SK-N-SH (cell line): ENCODE results near the gene MAP1LC3B. TPM values are rescaled to one million over a fixed set of nuclear protein-coding genes. Genes with fewer than 3 reads are reported as not detected.

Experiments used
- CTCF ChIA-PET: fragments of 300-600, 350-600 bp; formaldehyde crosslinking; extraction: SDS; loops from one replicate; lab custom pipeline; 2021; lab: Yijun Ruan, JAX
- POLR2A ChIA-PET: fragments of 350-600 bp; sonication (Branson Sonifier 250); formaldehyde crosslinking; extraction: SDS; loops from one replicate; lab custom pipeline; 2020; ENCODE audit warnings: antibody characterized with exemption, inconsistent platforms; lab: Yijun Ruan, JAX
- DNase-seq: peaks from one replicate; pipeline ENCODE4 v3.0.0; 2012
- H2AFZ ChIP-seq: fragments of 200-600 bp; sonication (generic); 2 replicates; pipeline ENCODE4 v1.8.1; 2016; ENCODE audit warnings: antibody characterized with exemption, mild to moderate bottlenecking, low read depth
- H3F3A ChIP-seq: fragments of 200-600 bp; sonication (generic); replicated peaks from 2 replicates; pipeline ENCODE3; 2016; ENCODE audit warnings: antibody characterized with exemption, mild to moderate bottlenecking; ENCODE audit not compliant: insufficient read depth
- H3K27ac ChIP-seq, 2 experiments: fragments of 200-500 bp in 1 of 2; fragments of 200-600 bp in 1 of 2; sonication (Bioruptor generic) in 1 of 2; sonication (generic), shearing (Covaris generic) in 1 of 2; 2 replicates each; pipeline versions ENCODE4 v1.5.1 to v1.6.1; 2014 to 2016; ENCODE audit warnings: low read depth in 2 of 2, inconsistent platforms in 1 of 2, low read length in 1 of 2, mild to moderate bottlenecking in 1 of 2, mixed read lengths in 1 of 2
- H3K27me3 ChIP-seq: fragments of 200-600 bp; sonication (generic), shearing (Covaris generic); 2 replicates; pipeline ENCODE4 v1.6.1; 2016; ENCODE audit warnings: mixed run types; ENCODE audit not compliant: insufficient read depth
- H3K36me3 ChIP-seq, 2 experiments: fragments of 200-500 bp in 1 of 2; fragments of 200-600 bp in 1 of 2; sonication (Bioruptor generic) in 1 of 2; sonication (generic) in 1 of 2; replicated peaks in 1 of 2; 2 replicates each; pipeline versions ENCODE3 to v1.5.1; 2014 to 2016; ENCODE audit warnings: low read length in 1 of 2, mild to moderate bottlenecking in 1 of 2; ENCODE audit not compliant: insufficient read depth in 2 of 2, control insufficient read depth in 1 of 2
- H3K4me1 ChIP-seq, 2 experiments: fragments of 200-500 bp in 1 of 2; fragments of 200-600 bp in 1 of 2; sonication (Bioruptor generic) in 1 of 2; sonication (generic), shearing (Covaris generic) in 1 of 2; 2 replicates each; pipeline versions ENCODE4 v1.5.1 to v1.6.1; 2014 to 2016; ENCODE audit warnings: low read depth in 1 of 2, low read length in 1 of 2, mixed run types in 1 of 2; ENCODE audit not compliant: insufficient read depth in 2 of 2, control insufficient read depth in 1 of 2
- H3K4me2 ChIP-seq: fragments of 200-600 bp; sonication (generic), shearing (Covaris generic); 2 replicates; pipeline ENCODE4 v1.6.1; 2017; ENCODE audit warnings: mixed run types
- H3K4me3 ChIP-seq, 2 experiments: fragments of 200-500 bp in 1 of 2; fragments of 200-600 bp in 1 of 2; sonication (Bioruptor generic) in 1 of 2; sonication (generic), shearing (Covaris generic) in 1 of 2; 2 replicates each; pipeline versions ENCODE4 v1.5.1 to v1.8.1; 2014 to 2016; ENCODE audit warnings: low read depth in 2 of 2, inconsistent platforms in 1 of 2, low read length in 1 of 2, mild to moderate bottlenecking in 1 of 2, mixed read lengths in 1 of 2, moderate library complexity in 1 of 2
- H3K79me2 ChIP-seq: fragments of 200-600 bp; sonication (generic); 2 replicates; pipeline ENCODE4 v1.8.1; 2017; ENCODE audit warnings: mild to moderate bottlenecking; ENCODE audit not compliant: insufficient read depth
- H3K9ac ChIP-seq: fragments of 200-600 bp; sonication (generic); 2 replicates; pipeline ENCODE4 v1.6.1; 2017; ENCODE audit warnings: mixed run types
- H3K9me2 ChIP-seq: fragments of 200-600 bp; sonication (generic); 2 replicates; pipeline ENCODE4 v1.6.1; 2017; ENCODE audit warnings: mixed run types
- H3K9me3 ChIP-seq: fragments of 200-600 bp; sonication (generic); 2 replicates; pipeline ENCODE4 v1.6.1; 2017; ENCODE audit warnings: mixed run types, mild to moderate bottlenecking, moderate library complexity
- H4K20me1 ChIP-seq: fragments of 200-600 bp; sonication (generic); 2 replicates; pipeline ENCODE4 v1.6.1; 2017; ENCODE audit warnings: mild to moderate bottlenecking, mixed run types; ENCODE audit not compliant: insufficient read depth
- CTCF ChIP-seq: fragments of 200-600 bp; sonication (generic); IDR thresholded peaks from 2 replicates; pipeline ENCODE4 v1.6.1; 2017; ENCODE audit warnings: antibody characterized with exemption, mild to moderate bottlenecking, moderate library complexity
- ELF1 ChIP-seq: IDR thresholded peaks from 2 replicates; pipeline ENCODE4 v1.4.0; 2012
- EP300 ChIP-seq, 2 experiments: IDR thresholded peaks; 2 replicates each; pipeline versions ENCODE4 v1.4.0 to v1.6.1; 2012; ENCODE audit warnings: borderline replicate concordance in 1 of 2, low read depth in 1 of 2, low read length in 1 of 2
- FOXJ3 ChIP-seq: sonication (generic); formaldehyde crosslinking; IDR thresholded peaks from 2 replicates; pipeline ENCODE4 v1.5.1; 2020; ENCODE audit warnings: mild to moderate bottlenecking, missing genetic modification reagents
- GATA2 ChIP-seq: sonication (generic); formaldehyde crosslinking; IDR thresholded peaks from 2 replicates; pipeline ENCODE4 v1.5.0; 2020; ENCODE audit warnings: mild to moderate bottlenecking, missing genetic modification reagents
- MEF2A ChIP-seq: IDR thresholded peaks from 2 replicates; pipeline ENCODE4 v1.4.0; 2012; ENCODE audit warnings: low read depth, borderline replicate concordance
- MXI1 ChIP-seq: IDR thresholded peaks from 2 replicates; pipeline ENCODE4 v1.6.1; 2012; ENCODE audit warnings: mild to moderate bottlenecking, low read depth, low read length, improper control_type of control experiment
- NFIC ChIP-seq: IDR thresholded peaks from 2 replicates; pipeline ENCODE4 v1.4.0; 2012; ENCODE audit warnings: borderline replicate concordance
- RFX5 ChIP-seq: IDR thresholded peaks from 2 replicates; pipeline ENCODE4 v1.6.1; 2012; ENCODE audit warnings: mild to moderate bottlenecking, improper control_type of control experiment, low read length
- SIN3A ChIP-seq: IDR thresholded peaks from 2 replicates; pipeline ENCODE4 v1.6.1; 2012; ENCODE audit warnings: low read depth, mild to moderate bottlenecking, low read length, moderate library complexity, borderline replicate concordance
- SMC3 ChIP-seq: IDR thresholded peaks from 2 replicates; pipeline ENCODE4 v1.6.1; 2012; ENCODE audit warnings: low read depth, low read length, improper control_type of control experiment
- TAF1 ChIP-seq: IDR thresholded peaks from 2 replicates; pipeline ENCODE4 v1.6.1; 2012; ENCODE audit warnings: low read depth, mild to moderate bottlenecking, low read length, moderate library complexity, borderline replicate concordance
- USF2 ChIP-seq: fragments of 150-350 bp; IDR thresholded peaks from 2 replicates; pipeline ENCODE4 v1.6.1; 2017; ENCODE audit warnings: antibody characterized with exemption, low read length, low read depth, borderline replicate concordance
- WGBS: methylation state at CpG from one replicate; pipeline ENCODE4 v1.1.6; 2017; ENCODE audit warnings: low lambda C conversion rate; 5-methylcytosine and 5-hydroxymethylcytosine counted together
- polyA plus RNA-seq, 3 experiments: library from polyadenylated mRNA; depleted of rRNA; stranded (reverse); fragments of >200 nt; gene quantifications; 2 replicates each; pipeline ENCODE4 v1.2.3, GENCODE V29; 2012
- TF ChIP-seq, protein P1 (sequence below): IDR thresholded peaks from 2 replicates; pipeline ENCODE4 v1.4.0; 2012; ENCODE audit warnings: low read depth
- TF ChIP-seq, protein P2 (sequence below): IDR thresholded peaks from 2 replicates; pipeline ENCODE4; 2012

The MAP1LC3B gene
- polyA plus RNA-seq, 1 of the 3 experiments (the other 2 are of a cell fraction): 33.7 TPM

DNA sequence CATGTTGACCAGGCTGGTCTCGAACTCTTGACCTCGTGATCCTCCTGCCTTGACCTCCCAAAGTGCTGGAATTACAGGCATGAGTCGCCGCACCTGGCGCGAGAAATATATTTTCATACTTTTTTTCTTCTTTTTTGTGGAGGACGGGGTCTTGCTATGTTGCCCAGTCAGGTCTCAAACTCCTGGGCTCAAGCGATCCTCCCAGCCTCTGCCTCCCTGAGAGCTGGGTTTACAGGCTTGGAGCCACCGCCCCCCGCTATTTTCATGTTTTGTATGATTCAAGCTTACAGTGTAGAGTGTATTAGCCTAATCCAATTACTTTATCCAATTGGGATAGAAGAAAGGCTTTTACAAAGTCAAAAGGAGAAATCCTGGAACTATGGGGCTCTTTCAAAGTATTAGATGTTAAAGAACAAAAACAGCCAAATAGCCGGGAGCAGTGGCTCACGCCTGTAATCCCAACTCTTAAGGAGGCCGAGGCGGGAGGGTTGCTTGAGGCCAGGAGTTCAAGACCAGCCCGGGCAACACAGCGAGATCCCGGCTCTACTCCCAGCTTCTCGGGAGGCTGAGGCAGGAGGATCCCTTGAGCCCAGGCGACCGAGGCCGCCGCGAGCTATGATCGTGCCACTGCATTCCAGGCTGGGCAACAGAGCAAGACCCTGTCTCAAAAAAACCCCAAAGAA lies 1.4 kb upstream of the MAP1LC3B start:
- no peaks in the 10 kb centered on the region for H3K9me3 ChIP-seq
- H4K20me1 ChIP-seq: peaks cover 31% of the 10 kb centered on the region
- ChIA-PET POLR2A (no interaction called here), CTCF (interaction anchor here (0.9 kb wide), 1 partner anchor 245 kb away, joined by 3 read pairs; no protein-coding TSS in a partner anchor)
- peaks cover 32% of the 10 kb centered on the region for H3K79me2 ChIP-seq
- no peak overlapping the region for H2AFZ ChIP-seq
- DNase-seq: no peak
- H3K4me3 ChIP-seq: no peak overlapping the region
- H3K4me2 ChIP-seq: peak overlapping the region; percentile 90; the same call in 1 of the 2 replicates
- peaks cover 19 to 27% of the 10 kb centered on the region in 2 experiments for H3K4me1 ChIP-seq
- peaks cover 0 to 4% of the 10 kb centered on the region in 2 experiments for H3K36me3 ChIP-seq
- no peaks in the 10 kb centered on the region for H3K9me2 ChIP-seq
- H3K27me3 ChIP-seq: no peaks in the 10 kb centered on the region
- peaks cover 23% of the 10 kb centered on the region for H3F3A ChIP-seq
- 97% methylated on average over 24 of the region's 24 CpGs for WGBS
- H3K9ac ChIP-seq: no peak overlapping the region
- H3K27ac ChIP-seq: peak overlapping the region; percentile 74 to 93; a peak in 2 of 4 replicates
- TF ChIP-seq ELF1 (no peak), RFX5 (no peak), MEF2A (no peak), GATA2 (CRISPR knock-in tag) (no peak), CTCF (no peak), FOXJ3 (CRISPR knock-in tag) (no peak)
- TF ChIP-seq, protein P1, sequence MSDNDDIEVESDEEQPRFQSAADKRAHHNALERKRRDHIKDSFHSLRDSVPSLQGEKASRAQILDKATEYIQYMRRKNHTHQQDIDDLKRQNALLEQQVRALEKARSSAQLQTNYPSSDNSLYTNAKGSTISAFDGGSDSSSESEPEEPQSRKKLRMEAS: no peak

DNA sequence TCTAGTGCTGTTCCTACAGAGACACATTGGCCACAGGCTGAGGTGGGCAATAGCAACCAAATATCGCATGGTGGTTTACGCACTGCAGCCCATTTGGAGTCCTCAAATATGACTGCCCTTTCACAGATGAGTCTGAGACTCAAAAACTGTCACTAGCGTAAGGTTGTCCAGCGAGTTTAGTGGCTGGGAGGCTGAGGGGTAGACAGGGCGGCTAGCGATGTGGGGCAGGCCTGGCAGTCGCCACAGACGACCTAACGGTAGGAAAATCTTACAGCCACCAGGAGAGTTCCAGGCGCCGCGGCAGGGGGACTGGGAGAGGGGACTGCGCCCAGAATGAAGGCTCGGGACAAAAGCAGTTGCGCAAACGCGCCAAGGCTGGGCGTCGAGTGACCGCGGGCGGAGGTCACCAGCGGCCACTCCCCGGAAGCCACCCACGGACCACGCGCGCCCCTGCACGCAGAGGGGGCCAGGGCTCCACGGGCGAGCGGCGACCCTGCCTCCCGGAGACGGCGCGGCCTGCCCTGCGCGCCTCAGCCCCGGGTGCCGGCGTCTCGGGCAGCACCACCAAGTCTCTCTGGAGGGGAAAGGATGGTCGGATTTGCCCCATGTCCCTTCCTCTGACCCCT lies 699 bp upstream of the MAP1LC3B start:
- H3K27me3 ChIP-seq: no peaks in the 10 kb centered on the region
- no peaks in the 10 kb centered on the region for H3K9me3 ChIP-seq
- peak overlapping the region; percentile 90 for H3K4me2 ChIP-seq
- peak overlapping the region; percentile 78 to 79 for H3K4me3 ChIP-seq
- POLR2A ChIA-PET: no interaction called here
- no peaks in the 10 kb centered on the region for H3K9me2 ChIP-seq
- no peak for DNase-seq
- 46% methylated on average over 14 of the region's 44 CpGs for WGBS
- CTCF ChIA-PET: interaction anchor here (0.9 kb wide), 1 partner anchor 245 kb away, joined by 3 read pairs; no protein-coding TSS in a partner anchor
- H3K79me2 ChIP-seq: peaks cover 38% of the 10 kb centered on the region
- H3K9ac ChIP-seq: peak overlapping the region; percentile 84
- H2AFZ ChIP-seq: peak overlapping the region; percentile 52; the same call in 1 of the 2 replicates
- H3K27ac ChIP-seq: peak overlapping the region; percentile 74 to 93
- peaks cover 23% of the 10 kb centered on the region for H3F3A ChIP-seq
- peaks cover 19 to 27% of the 10 kb centered on the region in 2 experiments for H3K4me1 ChIP-seq
- TF ChIP-seq FOXJ3 (CRISPR knock-in tag) (no peak), MXI1 (no peak), ELF1 (no peak), USF2 (no peak), TAF1 (no peak), SMC3 (no peak), NFIC (no peak), SIN3A (no peak), EP300 (IDR thresholded peaks at IDR 0.05; ENCODE audit: borderline replicate concordance in 1 of 2, low read depth in 1 of 2, low read length in 1 of 2) (no peak), MEF2A (no peak)
- TF ChIP-seq, protein P2, sequence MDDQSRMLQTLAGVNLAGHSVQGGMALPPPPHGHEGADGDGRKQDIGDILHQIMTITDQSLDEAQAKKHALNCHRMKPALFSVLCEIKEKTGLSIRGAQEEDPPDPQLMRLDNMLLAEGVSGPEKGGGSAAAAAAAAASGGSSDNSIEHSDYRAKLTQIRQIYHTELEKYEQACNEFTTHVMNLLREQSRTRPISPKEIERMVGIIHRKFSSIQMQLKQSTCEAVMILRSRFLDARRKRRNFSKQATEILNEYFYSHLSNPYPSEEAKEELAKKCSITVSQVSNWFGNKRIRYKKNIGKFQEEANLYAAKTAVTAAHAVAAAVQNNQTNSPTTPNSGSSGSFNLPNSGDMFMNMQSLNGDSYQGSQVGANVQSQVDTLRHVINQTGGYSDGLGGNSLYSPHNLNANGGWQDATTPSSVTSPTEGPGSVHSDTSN: no peak
- TF ChIP-seq, protein P1: no peak
- peaks cover 37% of the 10 kb centered on the region for H4K20me1 ChIP-seq
- H3K36me3 ChIP-seq: peaks cover 0 to 4% of the 10 kb centered on the region in 2 experiments
